SK-N-SH (cell line): Measurements from ENCODE around the gene ATG9A. TPM values are rescaled to one million over a fixed set of nuclear protein-coding genes. Genes with fewer than 3 reads are reported as not detected.

ENCODE experiments used
- CTCF ChIA-PET: fragments of 300-600, 350-600 bp; formaldehyde crosslinking; extraction: SDS; loops from one replicate; lab custom pipeline; 2021; lab: Yijun Ruan, JAX
- POLR2A ChIA-PET: fragments of 350-600 bp; sonication (Branson Sonifier 250); formaldehyde crosslinking; extraction: SDS; loops from one replicate; lab custom pipeline; 2020; ENCODE audit warnings: antibody characterized with exemption, inconsistent platforms; lab: Yijun Ruan, JAX
- DNase-seq: peaks from one replicate; pipeline ENCODE4 v3.0.0; 2012
- H2AFZ ChIP-seq: fragments of 200-600 bp; sonication (generic); 2 replicates; pipeline ENCODE4 v1.8.1; 2016; ENCODE audit warnings: antibody characterized with exemption, mild to moderate bottlenecking, low read depth
- H3F3A ChIP-seq: fragments of 200-600 bp; sonication (generic); replicated peaks from 2 replicates; pipeline ENCODE3; 2016; ENCODE audit warnings: antibody characterized with exemption, mild to moderate bottlenecking; ENCODE audit not compliant: insufficient read depth
- H3K27ac ChIP-seq, 2 experiments: fragments of 200-500 bp in 1 of 2; fragments of 200-600 bp in 1 of 2; sonication (Bioruptor generic) in 1 of 2; sonication (generic), shearing (Covaris generic) in 1 of 2; 2 replicates each; pipeline versions ENCODE4 v1.5.1 to v1.6.1; 2014 to 2016; ENCODE audit warnings: low read depth in 2 of 2, inconsistent platforms in 1 of 2, low read length in 1 of 2, mild to moderate bottlenecking in 1 of 2, mixed read lengths in 1 of 2
- H3K27me3 ChIP-seq: fragments of 200-600 bp; sonication (generic), shearing (Covaris generic); 2 replicates; pipeline ENCODE4 v1.6.1; 2016; ENCODE audit warnings: mixed run types; ENCODE audit not compliant: insufficient read depth
- H3K36me3 ChIP-seq, 2 experiments: fragments of 200-500 bp in 1 of 2; fragments of 200-600 bp in 1 of 2; sonication (Bioruptor generic) in 1 of 2; sonication (generic) in 1 of 2; replicated peaks in 1 of 2; 2 replicates each; pipeline versions ENCODE3 to v1.5.1; 2014 to 2016; ENCODE audit warnings: low read length in 1 of 2, mild to moderate bottlenecking in 1 of 2; ENCODE audit not compliant: insufficient read depth in 2 of 2, control insufficient read depth in 1 of 2
- H3K4me1 ChIP-seq, 2 experiments: fragments of 200-500 bp in 1 of 2; fragments of 200-600 bp in 1 of 2; sonication (Bioruptor generic) in 1 of 2; sonication (generic), shearing (Covaris generic) in 1 of 2; 2 replicates each; pipeline versions ENCODE4 v1.5.1 to v1.6.1; 2014 to 2016; ENCODE audit warnings: low read depth in 1 of 2, low read length in 1 of 2, mixed run types in 1 of 2; ENCODE audit not compliant: insufficient read depth in 2 of 2, control insufficient read depth in 1 of 2
- H3K4me2 ChIP-seq: fragments of 200-600 bp; sonication (generic), shearing (Covaris generic); 2 replicates; pipeline ENCODE4 v1.6.1; 2017; ENCODE audit warnings: mixed run types
- H3K4me3 ChIP-seq, 2 experiments: fragments of 200-500 bp in 1 of 2; fragments of 200-600 bp in 1 of 2; sonication (Bioruptor generic) in 1 of 2; sonication (generic), shearing (Covaris generic) in 1 of 2; 2 replicates each; pipeline versions ENCODE4 v1.5.1 to v1.8.1; 2014 to 2016; ENCODE audit warnings: low read depth in 2 of 2, inconsistent platforms in 1 of 2, low read length in 1 of 2, mild to moderate bottlenecking in 1 of 2, mixed read lengths in 1 of 2, moderate library complexity in 1 of 2
- H3K79me2 ChIP-seq: fragments of 200-600 bp; sonication (generic); 2 replicates; pipeline ENCODE4 v1.8.1; 2017; ENCODE audit warnings: mild to moderate bottlenecking; ENCODE audit not compliant: insufficient read depth
- H3K9ac ChIP-seq: fragments of 200-600 bp; sonication (generic); 2 replicates; pipeline ENCODE4 v1.6.1; 2017; ENCODE audit warnings: mixed run types
- H3K9me2 ChIP-seq: fragments of 200-600 bp; sonication (generic); 2 replicates; pipeline ENCODE4 v1.6.1; 2017; ENCODE audit warnings: mixed run types
- H3K9me3 ChIP-seq: fragments of 200-600 bp; sonication (generic); 2 replicates; pipeline ENCODE4 v1.6.1; 2017; ENCODE audit warnings: mixed run types, mild to moderate bottlenecking, moderate library complexity
- H4K20me1 ChIP-seq: fragments of 200-600 bp; sonication (generic); 2 replicates; pipeline ENCODE4 v1.6.1; 2017; ENCODE audit warnings: mild to moderate bottlenecking, mixed run types; ENCODE audit not compliant: insufficient read depth
- ELF1 ChIP-seq: IDR thresholded peaks from 2 replicates; pipeline ENCODE4 v1.4.0; 2012
- EZH2phosphoT487 ChIP-seq: fragments of 200-600 bp; sonication (generic); IDR thresholded peaks from 2 replicates; pipeline ENCODE4 v1.6.1; 2017; ENCODE audit warnings: low read depth, mixed run types, mild to moderate bottlenecking, antibody characterized with exemption, moderate library complexity, borderline replicate concordance
- FOSL2 ChIP-seq: IDR thresholded peaks from 2 replicates; pipeline ENCODE4 v1.4.0; 2012; ENCODE audit warnings: low read depth, mild to moderate bottlenecking, moderate library complexity, borderline replicate concordance
- GABPA ChIP-seq: IDR thresholded peaks from 2 replicates; pipeline ENCODE4 v1.4.0; 2012; ENCODE audit warnings: low read depth, mild to moderate bottlenecking
- JUND ChIP-seq: IDR thresholded peaks from 2 replicates; pipeline ENCODE4 v1.4.0; 2012
- MEF2A ChIP-seq: IDR thresholded peaks from 2 replicates; pipeline ENCODE4 v1.4.0; 2012; ENCODE audit warnings: low read depth, borderline replicate concordance
- MXI1 ChIP-seq: IDR thresholded peaks from 2 replicates; pipeline ENCODE4 v1.6.1; 2012; ENCODE audit warnings: mild to moderate bottlenecking, low read depth, low read length, improper control_type of control experiment
- NRF1 ChIP-seq: IDR thresholded peaks from 2 replicates; pipeline ENCODE4 v1.6.1; 2012; ENCODE audit warnings: low read depth, mild to moderate bottlenecking, low read length
- RAD21 ChIP-seq: IDR thresholded peaks from 2 replicates; pipeline ENCODE4 v1.6.1; 2012; ENCODE audit warnings: mild to moderate bottlenecking, low read length
- RCOR1 ChIP-seq: fragments of 150-350 bp; IDR thresholded peaks from 2 replicates; pipeline ENCODE4 v1.6.1; 2017; ENCODE audit warnings: antibody characterized with exemption, low read length
- RFX5 ChIP-seq: IDR thresholded peaks from 2 replicates; pipeline ENCODE4 v1.6.1; 2012; ENCODE audit warnings: mild to moderate bottlenecking, improper control_type of control experiment, low read length
- RXRA ChIP-seq: IDR thresholded peaks from 2 replicates; pipeline ENCODE4 v1.4.0; 2012; ENCODE audit warnings: low read depth, mild to moderate bottlenecking, borderline replicate concordance
- WGBS: methylation state at CpG from one replicate; pipeline ENCODE4 v1.1.6; 2017; ENCODE audit warnings: low lambda C conversion rate; 5-methylcytosine and 5-hydroxymethylcytosine counted together
- polyA plus RNA-seq, 3 experiments: library from polyadenylated mRNA; depleted of rRNA; stranded (reverse); fragments of >200 nt; gene quantifications; 2 replicates each; pipeline ENCODE4 v1.2.3, GENCODE V29; 2012
- TF ChIP-seq, protein P1 (sequence below): IDR thresholded peaks from 2 replicates; pipeline ENCODE4; 2012
- TF ChIP-seq, protein P2 (sequence below): fragments of 150-350 bp; IDR thresholded peaks from 2 replicates; pipeline ENCODE4 v1.6.1; 2016; ENCODE audit warnings: mild to moderate bottlenecking, low read depth, low read length
- TF ChIP-seq, protein P3 (sequence below): IDR thresholded peaks from 2 replicates; pipeline ENCODE4 v1.6.1; 2012; ENCODE audit warnings: mild to moderate bottlenecking, low read depth, low read length, moderate library complexity

Gene ATG9A
- polyA plus RNA-seq, 1 of the 3 experiments (the other 2 are of a cell fraction): 29.6 TPM

DNA sequence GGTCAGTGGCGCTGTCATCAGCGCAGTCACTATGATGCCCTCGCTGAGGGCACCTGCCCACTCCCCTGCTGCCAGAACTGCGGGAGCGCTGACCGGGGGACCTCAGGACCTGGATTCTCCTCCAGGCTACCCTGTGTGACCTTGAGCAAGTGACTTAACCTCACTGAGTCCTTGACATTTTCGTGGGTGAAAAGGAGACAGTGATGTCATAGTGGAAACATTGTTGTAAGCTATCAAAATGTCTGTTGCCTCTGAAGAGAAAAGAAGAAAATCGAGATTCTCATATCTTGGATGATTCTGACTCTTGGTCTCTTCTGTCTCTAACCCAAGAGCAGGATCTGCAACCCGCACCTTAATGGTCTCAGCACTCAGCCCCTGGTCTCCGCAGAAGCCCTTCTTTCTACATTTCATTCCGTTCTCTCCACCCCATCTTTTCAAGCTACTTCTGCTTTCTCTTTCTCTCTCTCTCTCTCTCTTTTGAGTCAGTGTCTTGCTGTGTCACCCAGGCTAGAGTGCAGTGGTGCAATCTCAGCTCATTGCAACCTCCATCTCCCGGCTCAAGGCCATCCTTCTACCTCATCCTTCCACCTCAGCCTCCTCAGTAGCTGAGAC is 25.3 kb upstream of the ATG9A start:
- WGBS: 52% methylated on average over 6 of the region's 12 CpGs
- no peaks in the 10 kb centered on the region for H3K9me2 ChIP-seq
- no peaks in the 10 kb centered on the region for H3K79me2 ChIP-seq
- no peaks in the 10 kb centered on the region for H3K9me3 ChIP-seq
- no peak overlapping the region for H3K27ac ChIP-seq
- ChIA-PET CTCF (interaction anchor here (0.8 to 5.5 kb wide), 13 partner anchors 11 to 274 kb away, joined by 3 to 44 read pairs (median 4); partner anchors contain the start of gene DNAJB2), POLR2A (interaction anchor here (2.6 kb wide), 1 partner anchor 10 kb away, joined by 15 read pairs; the partner anchor contains the start of genes GLB1L and STK16)
- TF ChIP-seq RAD21 (no peak), MXI1 (no peak), ELF1 (no peak), EZH2phosphoT487 (no peak), NRF1 (no peak), GABPA (no peak), RFX5 (no peak), FOSL2 (no peak), RCOR1 (no peak), RXRA (no peak), MEF2A (no peak), JUND (no peak)
- TF ChIP-seq, protein P1, sequence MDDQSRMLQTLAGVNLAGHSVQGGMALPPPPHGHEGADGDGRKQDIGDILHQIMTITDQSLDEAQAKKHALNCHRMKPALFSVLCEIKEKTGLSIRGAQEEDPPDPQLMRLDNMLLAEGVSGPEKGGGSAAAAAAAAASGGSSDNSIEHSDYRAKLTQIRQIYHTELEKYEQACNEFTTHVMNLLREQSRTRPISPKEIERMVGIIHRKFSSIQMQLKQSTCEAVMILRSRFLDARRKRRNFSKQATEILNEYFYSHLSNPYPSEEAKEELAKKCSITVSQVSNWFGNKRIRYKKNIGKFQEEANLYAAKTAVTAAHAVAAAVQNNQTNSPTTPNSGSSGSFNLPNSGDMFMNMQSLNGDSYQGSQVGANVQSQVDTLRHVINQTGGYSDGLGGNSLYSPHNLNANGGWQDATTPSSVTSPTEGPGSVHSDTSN: no peak
- TF ChIP-seq, protein P2, sequence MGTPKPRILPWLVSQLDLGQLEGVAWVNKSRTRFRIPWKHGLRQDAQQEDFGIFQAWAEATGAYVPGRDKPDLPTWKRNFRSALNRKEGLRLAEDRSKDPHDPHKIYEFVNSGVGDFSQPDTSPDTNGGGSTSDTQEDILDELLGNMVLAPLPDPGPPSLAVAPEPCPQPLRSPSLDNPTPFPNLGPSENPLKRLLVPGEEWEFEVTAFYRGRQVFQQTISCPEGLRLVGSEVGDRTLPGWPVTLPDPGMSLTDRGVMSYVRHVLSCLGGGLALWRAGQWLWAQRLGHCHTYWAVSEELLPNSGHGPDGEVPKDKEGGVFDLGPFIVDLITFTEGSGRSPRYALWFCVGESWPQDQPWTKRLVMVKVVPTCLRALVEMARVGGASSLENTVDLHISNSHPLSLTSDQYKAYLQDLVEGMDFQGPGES: no peak
- TF ChIP-seq, protein P3, sequence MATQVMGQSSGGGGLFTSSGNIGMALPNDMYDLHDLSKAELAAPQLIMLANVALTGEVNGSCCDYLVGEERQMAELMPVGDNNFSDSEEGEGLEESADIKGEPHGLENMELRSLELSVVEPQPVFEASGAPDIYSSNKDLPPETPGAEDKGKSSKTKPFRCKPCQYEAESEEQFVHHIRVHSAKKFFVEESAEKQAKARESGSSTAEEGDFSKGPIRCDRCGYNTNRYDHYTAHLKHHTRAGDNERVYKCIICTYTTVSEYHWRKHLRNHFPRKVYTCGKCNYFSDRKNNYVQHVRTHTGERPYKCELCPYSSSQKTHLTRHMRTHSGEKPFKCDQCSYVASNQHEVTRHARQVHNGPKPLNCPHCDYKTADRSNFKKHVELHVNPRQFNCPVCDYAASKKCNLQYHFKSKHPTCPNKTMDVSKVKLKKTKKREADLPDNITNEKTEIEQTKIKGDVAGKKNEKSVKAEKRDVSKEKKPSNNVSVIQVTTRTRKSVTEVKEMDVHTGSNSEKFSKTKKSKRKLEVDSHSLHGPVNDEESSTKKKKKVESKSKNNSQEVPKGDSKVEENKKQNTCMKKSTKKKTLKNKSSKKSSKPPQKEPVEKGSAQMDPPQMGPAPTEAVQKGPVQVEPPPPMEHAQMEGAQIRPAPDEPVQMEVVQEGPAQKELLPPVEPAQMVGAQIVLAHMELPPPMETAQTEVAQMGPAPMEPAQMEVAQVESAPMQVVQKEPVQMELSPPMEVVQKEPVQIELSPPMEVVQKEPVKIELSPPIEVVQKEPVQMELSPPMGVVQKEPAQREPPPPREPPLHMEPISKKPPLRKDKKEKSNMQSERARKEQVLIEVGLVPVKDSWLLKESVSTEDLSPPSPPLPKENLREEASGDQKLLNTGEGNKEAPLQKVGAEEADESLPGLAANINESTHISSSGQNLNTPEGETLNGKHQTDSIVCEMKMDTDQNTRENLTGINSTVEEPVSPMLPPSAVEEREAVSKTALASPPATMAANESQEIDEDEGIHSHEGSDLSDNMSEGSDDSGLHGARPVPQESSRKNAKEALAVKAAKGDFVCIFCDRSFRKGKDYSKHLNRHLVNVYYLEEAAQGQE: no peak
- H3K4me2 ChIP-seq: peak overlapping the region; percentile 97
- H3K4me1 ChIP-seq: peaks cover 10 to 16% of the 10 kb centered on the region in 2 experiments; a peak in 3 of 4 replicates
- H3K9ac ChIP-seq: no peak overlapping the region
- peak overlapping the region; percentile 53 to 60 for H3K4me3 ChIP-seq
- H3K27me3 ChIP-seq: peaks cover 40% of the 10 kb centered on the region
- no peak for DNase-seq
- H4K20me1 ChIP-seq: no peaks in the 10 kb centered on the region
- peaks cover 4% of the 10 kb centered on the region for H3F3A ChIP-seq
- H2AFZ ChIP-seq: 0 out of 2 replicates have a peak overlapping the region, but pooled peaks have one; percentile 82
- H3K36me3 ChIP-seq: no peaks in the 10 kb centered on the region
